HL-60 (cell line): ENCODE measurements around the gene LRRC3.

Source experiments
- DNase-seq, 2 experiments: peaks; one replicate each; pipeline ENCODE4 v3.0.0-alpha.2; 2010 to 2020; ENCODE audit warnings: low read depth in 1 of 2, low spot score in 1 of 2
- H3K27ac ChIP-seq: fragments of 250-450 bp; sonication (Bioruptor Pico); replicated peaks from 2 replicates; pipeline ENCODE4 v1.5.1; 2020; ENCODE audit warnings: mild to moderate bottlenecking, moderate library complexity
- H3K27me3 ChIP-seq: fragments of 250-450 bp; sonication (Bioruptor Pico); 2 replicates; pipeline ENCODE4 v1.5.1; 2021; ENCODE audit warnings: mild to moderate bottlenecking, moderate library complexity; ENCODE audit not compliant: insufficient read depth, poor library complexity, severe bottlenecking
- H3K4me3 ChIP-seq: replicated peaks from 2 replicates; pipeline ENCODE4 v1.5.1; 2011; ENCODE audit warnings: mild to moderate bottlenecking, control low read depth, low read length; ENCODE audit not compliant: insufficient read depth
- CTCF ChIP-seq: IDR thresholded peaks from one replicate; pipeline ENCODE4 v1.5.1; 2011; ENCODE audit warnings: low read length, control low read depth, inconsistent platforms; ENCODE audit not compliant: insufficient read depth
- GABPA ChIP-seq: IDR thresholded peaks from 2 replicates; pipeline ENCODE4 v1.6.1; 2012; ENCODE audit warnings: low read depth
- POLR2AphosphoS5 ChIP-seq: IDR thresholded peaks from 2 replicates; pipeline ENCODE4 v1.6.1; 2012; ENCODE audit warnings: low read depth
- REST ChIP-seq: IDR thresholded peaks from 2 replicates; pipeline ENCODE4 v1.6.1; 2012; ENCODE audit warnings: low read depth; ENCODE audit not compliant: insufficient replicate concordance
- SPI1 ChIP-seq: IDR thresholded peaks from 2 replicates; pipeline ENCODE4 v1.6.1; 2012; ENCODE audit warnings: low read depth, mild to moderate bottlenecking, borderline replicate concordance

LRRC3 gene

DNA sequence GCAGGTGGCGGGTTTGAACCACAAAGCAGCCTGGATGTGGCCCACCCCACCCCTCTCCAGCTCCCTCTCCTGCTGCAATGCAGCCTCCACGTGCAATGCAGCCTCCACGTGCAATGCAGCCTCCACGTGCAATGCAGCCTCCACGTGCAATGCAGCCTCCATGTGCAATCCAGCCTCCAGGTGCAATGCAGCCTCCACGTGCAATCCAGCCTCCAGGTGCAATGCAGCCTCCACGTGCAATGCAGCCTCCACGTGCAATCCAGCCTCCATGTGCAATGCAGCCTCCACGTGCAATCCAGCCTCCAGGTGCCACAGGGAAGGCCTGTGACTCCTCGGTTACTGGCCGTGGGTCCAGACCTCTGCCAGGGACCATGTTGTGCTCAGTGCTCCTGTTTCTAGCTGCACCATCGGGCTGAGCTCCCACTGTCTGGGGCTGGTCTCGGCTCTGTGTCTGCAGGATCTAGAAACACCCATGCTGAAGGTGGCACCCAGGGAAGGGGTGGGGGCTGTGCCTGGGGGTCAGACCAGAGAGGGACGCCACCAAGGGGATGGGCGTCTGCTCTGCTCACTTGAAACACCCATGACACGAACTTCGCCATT is 11.9 kb upstream of the LRRC3 start:
- no peak for DNase-seq
- Histone ChIP-seq H3K4me3 (no peak overlapping the region), H3K27me3 (peaks cover 5% of the 10 kb centered on the region), H3K27ac (no peak overlapping the region)
- no peak for TF ChIP-seq GABPA
- no peak for TF ChIP-seq CTCF
- TF ChIP-seq SPI1: no peak
- no peak for TF ChIP-seq POLR2AphosphoS5
- TF ChIP-seq REST: no peak

GRCh38 chr21:44443891-44444285 is 11.4 kb upstream of the LRRC3 start:
- Histone ChIP-seq H3K4me3 (no peak overlapping the region), H3K27ac (no peak overlapping the region), H3K27me3 (peaks cover 10% of the 10 kb centered on the region)
- DNase-seq: no peak
- no peak for TF ChIP-seq CTCF
- no peak for TF ChIP-seq GABPA
- no peak for TF ChIP-seq SPI1
- TF ChIP-seq POLR2AphosphoS5: no peak; the same call in 1 of the 2 replicates
- TF ChIP-seq REST: no peak

- peak; percentile 4 for TF ChIP-seq CTCF
- TF ChIP-seq REST: no peak
- TF ChIP-seq SPI1: no peak
- TF ChIP-seq POLR2AphosphoS5: peak; percentile 54; the same call in 1 of the 2 replicates
- no peak for TF ChIP-seq GABPA
- DNase-seq: no peak
Measured at GRCh38 chr21:44444286-44444931, 10.9 kb upstream of the LRRC3 start.

More at GRCh38 chr21:44444286-44444931, 10.9 kb upstream of the LRRC3 start:
- no peak overlapping the region for H3K4me3 ChIP-seq
- H3K27me3 ChIP-seq: peaks cover 13% of the 10 kb centered on the region
- no peak overlapping the region for H3K27ac ChIP-seq
